Small intestine (tissue), 7 donors: ENCODE results near the gene USP1. TPM values are rescaled to one million over a fixed set of nuclear protein-coding genes. Genes with fewer than 3 reads are reported as not detected.
A peak's percentile ranks its signal among the peaks of the same experiment; 100 is the strongest.

Experiments used
- DNase-seq, 2 donors: peaks; one replicate each; pipeline versions ENCODE4 v3.0.0 to v3.0.0-alpha.2; 2013
- FAIRE-seq: peaks from 2 replicates; lab custom pipeline; 2012; peaks lifted over from hg19 to GRCh38; lab: Jason Lieb, UNC
- H3K27ac ChIP-seq, 3 donors: one replicate each; pipeline ENCODE4 v1.5.1; 2013; ENCODE audit warnings: low read length in 2 of 3, mild to moderate bottlenecking in 2 of 3, control low read depth in 1 of 3, inconsistent platforms in 1 of 3, low read depth in 1 of 3, moderate library complexity in 1 of 3
- H3K27me3 ChIP-seq, 3 donors: one replicate each; pipeline ENCODE4 v1.6.1; 2013; ENCODE audit warnings: low read length in 3 of 3, inconsistent platforms in 1 of 3; ENCODE audit not compliant: control insufficient read depth in 3 of 3, insufficient read depth in 3 of 3
- H3K36me3 ChIP-seq, 3 donors: one replicate each; pipeline ENCODE4 v1.6.1; 2013; ENCODE audit warnings: low read length in 3 of 3, inconsistent platforms in 1 of 3, low read depth in 1 of 3, mild to moderate bottlenecking in 1 of 3, moderate library complexity in 1 of 3; ENCODE audit not compliant: control insufficient read depth in 3 of 3, insufficient read depth in 2 of 3
- H3K4me1 ChIP-seq, 3 donors: one replicate each; pipeline ENCODE4 v1.6.1; 2013; ENCODE audit warnings: low read length in 2 of 3, inconsistent platforms in 1 of 3, low read depth in 1 of 3, mild to moderate bottlenecking in 1 of 3, moderate library complexity in 1 of 3; ENCODE audit not compliant: control insufficient read depth in 3 of 3, insufficient read depth in 2 of 3
- H3K4me3 ChIP-seq, 3 donors: one replicate each; pipeline ENCODE4 v1.5.1; 2013; ENCODE audit warnings: low read length in 3 of 3, control low read depth in 1 of 3, inconsistent platforms in 1 of 3, low read depth in 1 of 3, mild to moderate bottlenecking in 1 of 3, moderate library complexity in 1 of 3
- H3K9me3 ChIP-seq, 2 donors: one replicate each; pipeline ENCODE4 v1.6.1; 2013; ENCODE audit warnings: low read depth in 1 of 2, low read length in 1 of 2; ENCODE audit not compliant: control insufficient read depth in 2 of 2, insufficient read depth in 1 of 2
- WGBS, 3 donors: extraction: QIAGEN DNeasy Blood & Tissue Kit; methylation state at CpG; one replicate each; pipeline ENCODE4 v1.1.7; 2013; 5-methylcytosine and 5-hydroxymethylcytosine counted together
- polyA plus RNA-seq, 4 donors: library from polyadenylated mRNA; stranded (reverse) in 3 of 4; unstranded in 1 of 4; fragments of 200-250 nt in 3 of 4; fragments of 120-200 nt in 1 of 4; gene quantifications; one replicate each; pipeline versions ENCODE4 v1.2.1 to v1.2.3, GENCODE V29; 2013
- donor health status: healthy with polysubstance abuse.
- donor health status: control.
- donor health status: control.
- donor health status: Bipolar disorder and iron deficiency.
- donor health status: healthy.

Gene USP1
- polyA plus RNA-seq, 4 donors, result 12.3 to 35.2 (median 18.7) TPM

- Histone ChIP-seq H3K36me3 (no peaks in the 10 kb centered on the region), H3K27ac (no peak overlapping the region), H3K27me3 (no peaks in the 10 kb centered on the region), H3K4me1 (peaks cover 0 to 5% (median 0%) of the 10 kb centered on the region in 3 donors), H3K4me3 (no peak overlapping the region), H3K9me3 (no peaks in the 10 kb centered on the region)
- peak in 1 of 2 donors; percentile 19 for DNase-seq
- 82% methylated on average over 10 of the region's 10 CpGs for WGBS, 3 donors
- FAIRE-seq, result no peak
These were observed 2.8 kb upstream of the USP1 start for GRCh38 chr1:62433861-62434617.

DNA sequence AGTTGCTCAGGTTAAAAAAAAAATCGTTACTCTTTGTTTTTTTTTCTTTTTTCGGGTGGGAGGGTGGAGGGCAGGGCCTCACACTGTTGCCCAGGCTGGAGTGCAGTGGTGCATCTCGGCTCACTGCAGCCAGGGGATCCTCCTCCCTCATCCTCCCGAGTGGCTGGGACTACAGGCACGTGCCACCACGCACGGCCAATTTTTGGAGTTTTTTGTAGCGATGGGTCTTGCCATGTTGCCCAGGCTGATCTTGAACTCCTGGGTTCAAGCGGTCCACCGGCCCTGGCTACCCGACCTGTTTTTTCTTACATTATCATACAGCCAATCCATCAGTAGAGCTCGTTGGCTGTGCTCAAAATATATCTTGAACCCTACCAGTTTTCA is 2.2 kb upstream of the USP1 start:
- no peak for FAIRE-seq
- no peak overlapping the region for H3K4me3 ChIP-seq
- H3K4me1 ChIP-seq, result peaks cover 0 to 5% (median 0%) of the 10 kb centered on the region in 3 donors
- H3K27ac ChIP-seq, result no peak overlapping the region
- WGBS, 3 donors, result 88 to 93% (median 92%) methylated on average over 12 of the region's 12 CpGs
- no peaks in the 10 kb centered on the region for H3K36me3 ChIP-seq
- no peaks in the 10 kb centered on the region for H3K27me3 ChIP-seq
- DNase-seq, result no peak
- no peaks in the 10 kb centered on the region for H3K9me3 ChIP-seq

GRCh38 chr1:62435231-62436038 is 1.4 kb upstream of the USP1 start:
- Histone ChIP-seq H3K4me1 (peaks cover 0 to 5% (median 0%) of the 10 kb centered on the region in 3 donors), H3K27ac (peak overlapping the region; percentile 95 to 98 (median 96)), H3K36me3 (no peaks in the 10 kb centered on the region)

DNA sequence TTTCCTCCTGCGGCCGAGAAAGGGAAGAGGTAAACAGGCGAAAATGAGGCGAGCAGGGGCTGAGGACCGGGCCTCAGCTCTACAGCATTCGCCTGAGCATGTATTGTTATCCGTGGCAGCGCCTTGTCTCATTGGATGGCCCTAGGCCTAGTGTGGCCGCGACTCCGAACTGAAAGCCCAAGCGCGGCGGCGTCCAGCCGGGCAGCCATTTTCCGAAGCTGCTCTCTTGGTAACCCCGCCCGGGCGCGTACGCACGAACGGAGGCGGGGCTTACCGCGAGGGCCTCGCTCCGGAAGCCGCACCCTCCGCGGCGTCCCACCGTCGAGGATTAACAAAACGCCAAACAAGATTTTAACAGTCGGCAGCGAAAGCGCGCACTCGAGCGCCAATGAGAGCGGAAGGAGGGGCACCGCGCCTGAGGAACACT is 797 bp upstream of the USP1 start:
- DNase-seq, result no peak
- FAIRE-seq, result no peak
- Histone ChIP-seq H3K36me3 (no peaks in the 10 kb centered on the region), H3K9me3 (no peaks in the 10 kb centered on the region), H3K4me3 (peak overlapping the region; percentile 61 to 88 (median 65)), H3K27me3 (no peaks in the 10 kb centered on the region), H3K4me1 (peaks cover 0 to 5% (median 0%) of the 10 kb centered on the region in 3 donors), H3K27ac (peak overlapping the region; percentile 95 to 98 (median 96))
- WGBS, 3 donors, result 0 to 1% (median 0%) methylated on average over 45 of the region's 45 CpGs

More at GRCh38 chr1:62435231-62436038, 1.4 kb upstream of the USP1 start:
- no peak for FAIRE-seq
- no peak for DNase-seq
- Histone ChIP-seq H3K4me3 (peak overlapping the region; percentile 61 to 88 (median 65)), H3K9me3 (no peaks in the 10 kb centered on the region), H3K27me3 (no peaks in the 10 kb centered on the region)
- 46 to 48% (median 46%) methylated on average over 31 of the region's 31 CpGs for WGBS, 3 donors

- Histone ChIP-seq H3K9me3 (no peaks in the 10 kb centered on the region), H3K27ac (peak overlapping the region; percentile 95 to 98 (median 96)), H3K4me1 (peaks cover 0 to 5% (median 0%) of the 10 kb centered on the region in 3 donors), H3K27me3 (no peaks in the 10 kb centered on the region), H3K4me3 (peak overlapping the region; percentile 65 to 92 (median 88)), H3K36me3 (peaks cover 0 to 2% (median 0%) of the 10 kb centered on the region in 3 donors)
- FAIRE-seq (no peak), DNase-seq (peak in 1 of 2 donors; percentile 61)
- 0% methylated on average over 63 to 68 of the region's 68 CpGs for WGBS, 3 donors
These were observed 558 bp downstream of the USP1 start for GRCh38 chr1:62437273-62437940.

- Histone ChIP-seq H3K9me3 (no peaks in the 10 kb centered on the region), H3K4me3 (peak overlapping the region; percentile 65 to 92 (median 88)), H3K4me1 (peaks cover 0 to 5% (median 0%) of the 10 kb centered on the region in 3 donors), H3K27ac (peak overlapping the region in 2 of 3 donors; percentile 4 to 95), H3K36me3 (peaks cover 0 to 5% (median 2%) of the 10 kb centered on the region in 3 donors), H3K27me3 (no peaks in the 10 kb centered on the region)
- DNase-seq, result peak; percentile 27 to 34
- no peak for FAIRE-seq
- WGBS, 3 donors, result 0 to 2% (median 1%) methylated on average over 7 of the region's 7 CpGs
These were observed 1.3 kb downstream of the USP1 start for GRCh38 chr1:62438163-62438562.

DNA sequence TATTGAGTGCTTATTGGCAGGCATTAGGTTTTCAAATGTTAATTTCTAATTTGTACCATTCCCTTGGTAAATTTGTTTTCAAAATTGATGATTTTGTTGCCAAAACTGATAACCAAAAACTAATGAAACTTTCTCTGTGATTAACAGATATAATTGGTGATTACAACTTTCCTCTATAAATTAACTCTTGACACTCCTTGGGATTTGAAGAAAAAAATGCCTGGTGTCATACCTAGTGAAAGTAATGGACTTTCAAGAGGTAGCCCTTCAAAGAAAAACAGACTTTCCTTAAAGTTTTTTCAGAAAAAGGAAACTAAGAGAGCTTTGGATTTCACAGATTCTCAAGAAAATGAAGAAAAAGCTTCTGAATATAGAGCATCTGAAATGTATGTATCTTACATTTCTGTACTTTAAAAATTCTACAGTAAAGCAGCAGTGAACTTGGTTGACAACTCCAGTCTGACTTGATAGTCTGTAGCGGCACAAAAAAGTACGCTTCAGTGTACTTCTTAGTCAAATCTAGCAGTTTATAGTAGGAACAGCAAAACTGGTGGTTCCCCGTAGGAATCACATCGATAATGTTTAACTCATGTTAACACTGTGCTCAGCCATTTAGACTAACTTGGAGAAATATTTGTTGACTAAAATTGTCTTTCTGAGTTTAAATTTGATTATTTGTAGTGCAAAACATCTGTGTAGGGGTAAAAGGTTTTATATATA is 3.0 kb downstream of the USP1 start:
- peaks cover 0 to 5% (median 0%) of the 10 kb centered on the region in 3 donors for H3K4me1 ChIP-seq
- H3K36me3 ChIP-seq, result peaks cover 2 to 9% (median 2%) of the 10 kb centered on the region in 3 donors
- no peaks in the 10 kb centered on the region for H3K27me3 ChIP-seq
- no peak overlapping the region for H3K27ac ChIP-seq
- H3K9me3 ChIP-seq, result no peaks in the 10 kb centered on the region
- DNase-seq (peak in 1 of 2 donors; percentile 46), FAIRE-seq (no peak)
- no peak overlapping the region for H3K4me3 ChIP-seq
- WGBS, 3 donors, result 27 to 48% (median 35%) methylated on average over 4 of the region's 4 CpGs
